HG03432 (cell line): ENCODE data around the gene KIF26A.

Experiments
- ATAC-seq: cut with Tn5 transposase; IDR thresholded peaks from one replicate; pipeline ENCODE4 v1.9.1; 2021; ENCODE audit warnings: mild to moderate bottlenecking, moderate library complexity; ENCODE audit not compliant: unreplicated experiment

Gene KIF26A

GRCh38 chr14:104101086-104101621, 37.2 kb upstream of the KIF26A start:
- ATAC-seq = no peak

- ATAC-seq = no peak
Observed at GRCh38 chr14:104101651-104102281, 36.6 kb upstream of the KIF26A start.

DNA sequence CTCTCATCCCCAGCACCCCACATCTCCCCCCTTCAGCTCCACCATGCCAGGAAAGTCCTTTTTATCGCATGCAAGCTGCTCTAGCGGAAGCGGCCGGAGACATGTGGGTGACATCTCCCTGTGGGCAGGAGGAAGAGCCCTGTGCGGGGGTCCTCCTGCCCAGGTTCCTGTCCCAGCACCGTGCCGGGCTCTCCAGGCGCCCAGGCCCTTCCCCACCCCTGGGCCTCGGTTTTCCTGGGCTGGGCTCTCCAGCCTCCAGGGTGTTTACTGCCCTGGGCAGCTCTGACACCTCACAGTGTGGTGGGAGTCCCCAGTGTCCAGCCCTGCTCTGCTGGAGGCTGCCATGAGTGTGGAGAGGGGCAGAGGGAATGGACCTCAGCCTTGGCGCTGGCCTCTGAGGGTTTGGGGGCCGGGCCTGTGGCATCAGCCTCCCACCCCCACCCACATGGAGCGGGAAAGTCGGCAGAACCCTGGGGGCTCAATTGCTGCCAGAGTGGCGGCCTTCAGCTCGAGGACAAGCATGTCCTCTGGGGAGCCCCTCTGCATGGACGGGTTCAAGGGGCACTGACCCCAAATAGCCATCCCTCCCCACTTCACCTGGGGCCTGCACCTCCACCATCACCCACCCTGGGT, 36.0 kb upstream of the KIF26A start:
- ATAC-seq = no peak

DNA sequence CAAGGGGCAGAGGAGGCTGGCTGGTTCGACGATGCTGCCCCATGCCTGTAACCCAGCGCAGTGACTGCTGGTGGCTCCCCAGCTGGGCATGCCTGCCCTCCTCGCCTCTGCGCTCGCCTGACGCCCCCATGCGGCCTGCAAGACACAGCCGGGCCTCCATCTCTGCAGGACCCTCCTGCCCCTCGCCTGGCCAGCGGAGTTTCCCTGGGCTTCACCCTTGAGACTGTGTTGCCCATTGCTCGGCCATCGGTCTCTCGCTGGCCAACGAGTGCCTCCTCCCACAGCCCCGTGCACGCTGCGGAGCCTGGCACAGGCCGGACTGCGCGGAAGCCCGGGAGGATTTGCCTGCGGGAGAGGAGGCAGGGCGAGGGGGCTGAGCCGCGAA, 35.3 kb upstream of the KIF26A start:
- ATAC-seq = no peak

DNA sequence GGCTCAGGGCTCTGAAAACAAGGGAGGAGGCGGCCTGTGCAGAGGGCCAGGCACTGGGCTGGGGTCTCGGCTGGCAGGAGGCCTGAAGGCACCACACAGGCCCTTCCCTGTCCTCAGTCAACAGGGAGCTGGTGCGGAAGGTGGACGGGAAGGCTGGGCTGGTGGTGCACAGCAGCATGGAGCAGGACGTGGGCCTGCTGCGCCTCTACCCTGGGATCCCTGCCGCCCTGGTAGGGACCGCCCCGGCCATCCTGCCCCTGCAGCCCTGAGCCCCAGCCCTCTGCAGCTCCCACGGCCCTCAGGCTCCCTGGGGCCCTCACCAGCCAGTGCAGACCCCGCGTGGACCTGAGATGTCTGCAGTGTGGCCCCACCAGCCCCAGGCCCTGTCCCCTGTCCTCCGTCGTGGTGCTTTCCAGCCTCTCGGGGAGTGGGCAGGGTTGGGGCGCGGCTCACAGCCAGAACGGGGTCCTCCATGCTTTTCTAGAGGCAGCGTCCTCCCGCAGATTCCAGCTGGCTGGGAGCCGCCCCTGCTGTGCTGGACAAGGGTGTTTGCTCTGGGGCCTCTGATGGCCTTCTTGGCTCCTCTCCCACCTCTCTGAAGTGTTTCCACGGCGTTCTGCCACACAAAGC, 34.8 kb upstream of the KIF26A start:
- ATAC-seq = no peak

DNA sequence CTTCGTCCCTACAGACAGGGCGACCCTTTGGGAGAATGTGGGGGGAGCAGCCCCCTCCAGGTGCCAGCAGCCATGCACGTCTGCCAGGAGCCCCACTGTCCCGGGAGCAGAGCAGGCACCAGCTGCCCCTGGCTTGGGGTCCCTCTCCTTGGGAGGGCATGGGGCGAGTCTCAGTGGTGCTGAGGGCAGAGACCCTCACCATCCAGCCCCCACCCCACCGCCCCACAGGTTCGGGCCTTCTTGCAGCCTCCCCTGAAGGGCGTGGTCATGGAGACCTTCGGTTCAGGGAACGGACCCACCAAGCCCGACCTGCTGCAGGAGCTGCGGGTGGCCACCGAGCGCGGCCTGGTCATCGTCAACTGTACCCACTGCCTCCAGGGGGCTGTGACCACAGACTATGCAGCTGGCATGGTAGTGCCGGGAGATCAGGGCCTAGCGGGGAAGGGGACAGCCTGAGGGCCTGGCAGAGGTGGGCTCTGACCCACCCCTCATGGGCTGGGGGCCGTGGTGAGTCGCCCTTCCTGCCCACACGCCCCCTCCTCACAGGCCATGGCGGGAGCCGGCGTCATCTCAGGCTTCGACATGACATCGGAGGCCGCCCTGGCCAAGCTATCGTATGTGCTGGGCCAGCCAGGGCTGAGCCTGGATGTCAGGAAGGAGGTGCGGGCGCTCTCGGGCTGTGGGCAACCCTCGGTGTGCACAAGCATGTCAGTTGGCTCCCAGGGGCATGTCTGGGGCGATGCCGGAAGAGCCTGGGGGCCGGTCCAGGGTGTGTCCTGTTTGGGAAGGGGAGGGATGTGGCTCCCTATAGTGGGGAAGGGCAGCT, 34.1 kb upstream of the KIF26A start:
- ATAC-seq = no peak

- ATAC-seq = no peak
Observed at GRCh38 chr14:104105071-104105821, 33.1 kb upstream of the KIF26A start.

DNA sequence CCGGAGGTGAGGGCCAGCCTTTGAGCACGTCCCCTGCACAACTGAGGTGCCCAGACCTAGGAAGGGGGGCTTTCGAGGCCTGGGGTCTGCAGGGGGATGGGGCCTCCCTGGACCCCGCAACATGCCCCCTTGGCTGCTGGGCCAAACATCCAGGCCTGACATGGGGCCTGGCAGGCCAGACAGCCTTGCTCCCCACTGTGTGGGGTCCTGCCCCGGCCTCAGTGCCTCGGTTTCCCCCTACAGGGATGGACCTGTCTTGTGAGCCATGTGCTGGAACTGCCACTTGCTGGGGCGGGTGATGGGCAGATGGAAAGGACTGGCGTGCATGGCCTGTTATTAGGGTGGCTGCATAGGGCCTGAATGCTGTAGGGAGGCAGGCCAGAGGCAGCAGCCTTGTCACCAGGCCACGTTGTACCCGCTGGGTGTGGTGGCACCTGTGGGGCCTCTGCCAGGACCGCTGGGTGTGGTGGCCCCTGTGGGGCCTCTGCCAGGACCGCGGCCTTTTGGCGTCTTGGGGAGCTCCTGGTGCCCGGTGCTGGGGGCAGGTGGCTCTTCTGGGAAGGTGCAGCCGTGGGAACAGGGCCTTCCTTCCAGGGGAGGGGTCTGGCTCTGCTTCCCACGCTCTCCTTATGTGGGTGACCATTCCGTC, 32.4 kb upstream of the KIF26A start:
- ATAC-seq = no peak

GRCh38 chr14:104106471-104106991, 31.9 kb upstream of the KIF26A start:
- ATAC-seq = no peak

- no peak for ATAC-seq
Observed at GRCh38 chr14:104107101-104107581, 31.2 kb upstream of the KIF26A start.

- ATAC-seq = no peak
Observed at GRCh38 chr14:104107611-104108569, 30.5 kb upstream of the KIF26A start.

DNA sequence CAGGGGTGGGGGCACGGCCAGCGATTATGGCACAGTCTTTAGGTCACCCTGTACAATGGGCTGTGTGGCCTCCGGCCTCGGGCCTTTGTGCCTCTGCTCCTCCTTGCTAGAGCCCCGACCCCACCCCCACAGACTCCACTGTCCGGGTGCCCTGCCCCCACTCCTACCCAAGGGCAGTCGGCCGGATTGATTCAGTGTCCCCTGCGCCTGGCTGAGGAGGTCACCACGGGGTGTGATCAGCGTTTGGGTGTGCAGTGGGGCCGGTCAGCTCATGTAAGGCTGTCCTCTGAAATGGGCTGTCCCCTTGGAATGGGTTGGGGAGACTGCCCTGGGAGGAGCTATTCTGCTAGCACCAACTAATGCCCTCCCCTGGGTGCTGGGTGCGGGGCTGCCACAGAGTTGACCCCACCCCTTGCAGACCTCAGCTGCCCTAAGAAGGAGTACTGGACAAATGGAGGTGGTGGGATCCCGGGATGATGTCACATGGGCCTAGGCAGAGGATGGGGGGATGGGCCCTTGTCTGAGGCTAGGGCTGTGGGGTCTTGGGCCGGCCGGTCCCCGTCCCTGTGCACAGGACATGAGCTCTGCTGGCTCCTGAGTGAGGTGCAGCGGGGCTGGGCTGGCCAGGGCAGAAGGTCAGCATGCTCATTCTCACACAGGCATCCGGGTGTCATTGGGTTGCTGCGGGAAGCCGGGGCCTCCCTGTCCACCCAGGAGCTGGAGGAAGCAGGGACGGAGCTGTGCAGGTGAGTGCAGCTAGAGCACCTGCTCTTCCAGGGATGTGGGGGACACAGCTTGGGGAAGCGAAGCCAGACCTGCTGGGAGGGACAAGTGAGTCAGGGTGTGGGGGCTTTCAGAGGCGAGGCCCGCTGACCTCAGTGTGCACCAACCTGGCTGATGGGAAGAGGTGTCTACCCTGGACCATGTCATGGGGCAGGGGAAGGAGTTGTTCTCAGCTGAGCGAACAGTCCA, 29.5 kb upstream of the KIF26A start:
- no peak for ATAC-seq

- no peak for ATAC-seq
Observed at GRCh38 chr14:104109731-104110361, 28.5 kb upstream of the KIF26A start.

- no peak for ATAC-seq
Observed at GRCh38 chr14:104110491-104111209, 27.7 kb upstream of the KIF26A start.

DNA sequence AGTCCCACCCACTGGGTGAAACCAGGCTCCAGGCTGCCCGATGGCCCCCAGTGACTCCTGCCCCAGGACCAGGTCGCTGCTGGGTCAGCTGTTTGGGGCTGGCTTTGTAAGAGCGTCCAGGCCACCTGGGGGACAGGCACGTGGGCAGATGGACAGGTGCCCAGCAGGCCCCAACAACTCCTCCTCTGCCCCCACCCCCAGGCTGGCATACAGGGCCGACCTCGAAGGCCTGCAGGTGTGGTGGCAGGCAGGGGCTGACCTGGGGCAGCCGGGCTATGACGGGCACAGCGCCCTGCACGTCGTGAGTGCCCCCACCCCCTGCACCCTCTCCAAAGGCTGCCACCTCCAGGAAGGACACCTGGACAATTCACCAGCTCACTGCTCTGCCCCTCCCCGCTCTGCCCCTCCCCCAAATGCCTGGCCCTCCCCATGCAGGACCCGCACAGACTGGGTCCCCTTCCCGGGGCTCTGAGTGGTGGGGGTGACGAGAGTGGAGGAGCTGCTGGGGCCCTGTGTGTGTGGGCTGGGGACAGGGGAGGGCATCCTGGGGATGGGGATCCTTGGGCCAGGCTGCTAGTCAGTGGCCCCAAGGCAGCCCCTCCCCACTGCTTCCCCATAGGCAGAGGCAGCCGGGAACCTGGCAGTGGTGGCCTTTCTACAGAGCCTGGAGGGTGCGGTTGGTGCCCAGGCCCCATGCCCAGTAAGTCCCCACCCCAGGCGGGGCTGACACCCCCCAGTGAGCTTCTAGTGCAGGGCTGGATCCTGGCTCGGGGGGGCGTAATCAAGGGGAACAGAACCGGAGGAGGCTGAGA, 26.9 kb upstream of the KIF26A start:
- ATAC-seq = no peak
